PC-3 (cell line): ENCODE data around the gene TGM2. TPM values are rescaled to one million over a fixed set of nuclear protein-coding genes. Genes with fewer than 3 reads are reported as not detected.

ENCODE experiments used
- ATAC-seq: fragments of 200-7000 bp; cut with Tn5 transposase; 2 replicates; pipeline ENCODE4 v1.9.1; 2020; ENCODE audit warnings: mild to moderate bottlenecking, moderate library complexity
- BruUV-seq: library from RNA; stranded (reverse); fragments of 400-500 nt; replicated peaks from 2 replicates; lab custom pipeline; 2021; lab: Mats Ljungman, UMichigan
- CTCF ChIA-PET: fragments of 300-600 bp; sonication (Branson Sonifier 250); formaldehyde crosslinking; loops from one replicate; lab custom pipeline; 2022; ENCODE audit warnings: antibody characterized with exemption; lab: Charles Lee
- POLR2A ChIA-PET: fragments of 300-600 bp; sonication (Branson Sonifier 250); formaldehyde crosslinking; loops from one replicate; lab custom pipeline; 2022; ENCODE audit warnings: antibody characterized with exemption; ENCODE audit not compliant: unreplicated experiment; lab: Charles Lee
- DNase-seq: peaks from one replicate; pipeline ENCODE4 v3.0.0-alpha.2; 2015
- H2AFZ ChIP-seq: fragments of 300-600 bp; sonication (generic); 2 replicates; pipeline ENCODE4 v1.6.0; 2016; ENCODE audit warnings: antibody characterized with exemption, low read length
- H3F3A ChIP-seq: fragments of 300-600 bp; sonication (generic); one replicate; pipeline ENCODE4 v1.6.0; 2017; ENCODE audit warnings: antibody characterized with exemption, low read length, control low read depth, mild to moderate bottlenecking; ENCODE audit not compliant: unreplicated experiment
- H3K27ac ChIP-seq: fragments of 300-600 bp; sonication (generic); 2 replicates; pipeline ENCODE4 v1.5.1; 2016; ENCODE audit warnings: mild to moderate bottlenecking, low read length
- H3K27me3 ChIP-seq: fragments of 300-600 bp; sonication (generic); 2 replicates; pipeline ENCODE4 v1.6.1; 2016; ENCODE audit warnings: low read length, mixed read lengths
- H3K36me3 ChIP-seq: fragments of 300-600 bp; sonication (generic); 2 replicates; pipeline ENCODE4 v1.6.1; 2016; ENCODE audit warnings: low read depth, mixed run types, low read length, mixed read lengths
- H3K4me1 ChIP-seq: fragments of 300-600 bp; sonication (generic); 2 replicates; pipeline ENCODE4 v1.5.1; 2016; ENCODE audit warnings: low read length; ENCODE audit not compliant: insufficient read depth
- H3K4me2 ChIP-seq: fragments of 300-600 bp; sonication (generic); 2 replicates; pipeline ENCODE4 v1.6.0; 2016; ENCODE audit warnings: low read length
- H3K4me3 ChIP-seq: fragments of 300-600 bp; sonication (generic); 2 replicates; pipeline ENCODE4 v1.5.1; 2016; ENCODE audit warnings: mild to moderate bottlenecking, low read length, mixed read lengths
- H3K79me2 ChIP-seq: fragments of 300-600 bp; sonication (generic); 2 replicates; pipeline ENCODE4 v1.6.1; 2017; ENCODE audit warnings: low read length, mixed read lengths
- H3K9ac ChIP-seq: fragments of 300-600 bp; sonication (generic); 2 replicates; pipeline ENCODE4 v1.6.0; 2016; ENCODE audit warnings: mild to moderate bottlenecking, low read length
- H3K9me2 ChIP-seq: fragments of 300-600 bp; sonication (generic); replicated peaks from 2 replicates; pipeline ENCODE4 v1.6.1; 2016; ENCODE audit warnings: mixed run types, low read length, mixed read lengths
- H3K9me3 ChIP-seq: fragments of 300-600 bp; sonication (generic); 2 replicates; pipeline ENCODE4 v1.6.1; 2016; ENCODE audit warnings: low read length, mixed read lengths
- H4K20me1 ChIP-seq: fragments of 300-600 bp; sonication (generic); 2 replicates; pipeline ENCODE4 v1.6.1; 2016; ENCODE audit warnings: low read length, mixed read lengths
- CTCF ChIP-seq: fragments of 300-600 bp; sonication (generic); conservative IDR thresholded peaks from 2 replicates; pipeline ENCODE4 v1.5.1; 2017; ENCODE audit warnings: antibody characterized with exemption, low read depth, mild to moderate bottlenecking, low read length
- EZH2 ChIP-seq: fragments of 300-600 bp; sonication (generic); IDR thresholded peaks from one replicate; pipeline ENCODE4 v1.6.1; 2017; ENCODE audit warnings: antibody characterized with exemption, mild to moderate bottlenecking, low read length; ENCODE audit not compliant: unreplicated experiment
- EZH2phosphoT487 ChIP-seq: fragments of 300-600 bp; sonication (generic); IDR thresholded peaks from 2 replicates; pipeline ENCODE4 v1.6.1; 2018; ENCODE audit warnings: mild to moderate bottlenecking, antibody characterized with exemption, low read length, borderline replicate concordance
- intact Hi-C: fragments of 100-400 bp; cut with micrococcal nuclease; formaldehyde crosslinking; loops from 2 replicates; pipeline ENCODE4 v1.9.0; 2023
- total RNA-seq: library from RNA; depleted of rRNA; stranded (reverse); fragments of >200 nt; gene quantifications from 2 replicates; pipeline ENCODE4 v1.2.3, GENCODE V29; 2014

TGM2 gene
- total RNA-seq, 1 experiment from 2014 or later = 583 TPM

- no peak overlapping the region for H3K4me3 ChIP-seq
- no peaks in the 10 kb centered on the region for H3K27me3 ChIP-seq
- ChIA-PET POLR2A (no interaction called here), CTCF (no interaction called here)
- H2AFZ ChIP-seq = no peak overlapping the region
- peaks cover 43% of the 10 kb centered on the region for H3K4me1 ChIP-seq
- 0 out of 2 replicates have a peak, but pooled peaks cover 5% of the 10 kb centered on the region for H3K36me3 ChIP-seq
- no peak for ATAC-seq
- TF ChIP-seq EZH2phosphoT487 (no peak), EZH2 (no peak), CTCF (no peak)
- intact Hi-C loops = loop anchor here (5.0 kb wide), 1 partner anchor 41 kb away; no protein-coding TSS in a partner anchor
- H3K9ac ChIP-seq = no peak overlapping the region
- no peak overlapping the region for H3K27ac ChIP-seq
- no peaks in the 10 kb centered on the region for H4K20me1 ChIP-seq
- no peaks in the 10 kb centered on the region for H3K9me3 ChIP-seq
- H3K4me2 ChIP-seq = no peak overlapping the region
- BruUV-seq = no TSS peak
- H3F3A ChIP-seq = peaks cover 13% of the 10 kb centered on the region
- no peaks in the 10 kb centered on the region for H3K9me2 ChIP-seq
- no peaks in the 10 kb centered on the region for H3K79me2 ChIP-seq
- DNase-seq = no peak
These were observed 49.2 kb downstream of the TGM2 start for GRCh38 chr20:38115896-38116295.

GRCh38 chr20:38115205-38115604, 49.9 kb downstream of the TGM2 start:
- H3K4me1 ChIP-seq = peaks cover 50% of the 10 kb centered on the region
- H3K4me3 ChIP-seq = no peak overlapping the region
- H3K9ac ChIP-seq = no peak overlapping the region
- ChIA-PET CTCF (interaction anchor here (0.7 to 1.0 kb wide), 3 partner anchors 42 to 71 kb away, joined by 3 to 7 read pairs (median 6); no protein-coding TSS in a partner anchor), POLR2A (no interaction called here)
- DNase-seq = no peak
- TF ChIP-seq EZH2phosphoT487 = no peak
- TF ChIP-seq CTCF = peak; percentile 32; the same call in 1 of the 2 replicates
- 0 out of 2 replicates have a peak, but pooled peaks cover 5% of the 10 kb centered on the region for H3K36me3 ChIP-seq
- H4K20me1 ChIP-seq = no peaks in the 10 kb centered on the region
- no peaks in the 10 kb centered on the region for H3K9me3 ChIP-seq
- no peaks in the 10 kb centered on the region for H3K79me2 ChIP-seq
- no peaks in the 10 kb centered on the region for H3K9me2 ChIP-seq
- intact Hi-C loops = loop anchor here (5.0 kb wide), 1 partner anchor 42 kb away; no protein-coding TSS in a partner anchor
- no peaks in the 10 kb centered on the region for H3K27me3 ChIP-seq
- no peak for ATAC-seq
- BruUV-seq = no TSS peak
- no peak overlapping the region for H3K27ac ChIP-seq
- H3K4me2 ChIP-seq = no peak overlapping the region
- H2AFZ ChIP-seq = no peak overlapping the region
- H3F3A ChIP-seq = peaks cover 20% of the 10 kb centered on the region

GRCh38 chr20:38114353-38114791, 50.7 kb downstream of the TGM2 start:
- no peaks in the 10 kb centered on the region for H3K9me3 ChIP-seq
- H3K9me2 ChIP-seq = no peaks in the 10 kb centered on the region
- H2AFZ ChIP-seq = no peak overlapping the region
- no peak overlapping the region for H3K4me3 ChIP-seq
- H3K4me2 ChIP-seq = no peak overlapping the region
- H3K27ac ChIP-seq = no peak overlapping the region
- ATAC-seq (no peak), DNase-seq (peak; percentile 38)
- H3K9ac ChIP-seq = no peak overlapping the region
- ChIA-PET POLR2A (no interaction called here), CTCF (interaction anchor here (0.9 to 1.3 kb wide), 3 partner anchors 17 to 70 kb away, joined by 4 to 7 read pairs (median 6); no protein-coding TSS in a partner anchor)
- peaks cover 54% of the 10 kb centered on the region for H3K4me1 ChIP-seq
- BruUV-seq = no TSS peak
- H3K27me3 ChIP-seq = no peaks in the 10 kb centered on the region
- 0 out of 2 replicates have a peak, but pooled peaks cover 5% of the 10 kb centered on the region for H3K36me3 ChIP-seq
- intact Hi-C loops = loop anchor here (5.0 kb wide), 2 partner anchors 53 to 108 kb away; partner anchors contain the start of gene TGM2
- H3K79me2 ChIP-seq = no peaks in the 10 kb centered on the region
- H4K20me1 ChIP-seq = no peaks in the 10 kb centered on the region
- TF ChIP-seq EZH2 (no peak), EZH2phosphoT487 (no peak)
- H3F3A ChIP-seq = peaks cover 20% of the 10 kb centered on the region
